Neural cell (in vitro differentiated cells): Measurements from ENCODE around the gene STK32B.

Experiments used
- CTCF ChIP-seq: fragments of 450-650 bp; IDR thresholded peaks from 2 replicates; pipeline ENCODE4 v1.5.1; 2014; ENCODE audit warnings: antibody characterized with exemption, mild to moderate bottlenecking, moderate library complexity; ENCODE audit not compliant: poor library complexity, severe bottlenecking
- POLR2AphosphoS5 ChIP-seq: IDR thresholded peaks from 2 replicates; pipeline ENCODE4 v1.6.1; 2012
- REST ChIP-seq: IDR thresholded peaks from 2 replicates; pipeline ENCODE4 v1.6.1; 2012; ENCODE audit warnings: borderline replicate concordance
- SMC3 ChIP-seq: fragments of 450-650 bp; conservative IDR thresholded peaks from 2 replicates; pipeline ENCODE4 v1.6.1; 2014; ENCODE audit warnings: antibody characterized with exemption, mild to moderate bottlenecking, moderate library complexity; ENCODE audit not compliant: poor library complexity
- TAF1 ChIP-seq: IDR thresholded peaks from 2 replicates; pipeline ENCODE4 v1.6.1; 2012; ENCODE audit warnings: low read depth

GRCh38 chr4:5018096-5018495, 33.2 kb upstream of the STK32B start:
- peak; percentile 34 for TF ChIP-seq CTCF
- TF ChIP-seq TAF1, result no peak
- no peak for TF ChIP-seq POLR2AphosphoS5
- TF ChIP-seq SMC3, result no peak
- no peak for TF ChIP-seq REST
